RWPE2 (cell line): ENCODE measurements around the gene OR6N2.

ENCODE experiments used
- ATAC-seq: fragments of 200-7000 bp; cut with Tn5 transposase; 3 replicates; pipeline ENCODE4 v1.9.1; 2021; ENCODE audit warnings: low read depth
- DNase-seq: peaks from one replicate; pipeline ENCODE4 v3.0.0-alpha.2; 2020; ENCODE audit warnings: low spot score
- H3K27ac ChIP-seq: fragments of 450-650 bp; 2 replicates; pipeline ENCODE4 v1.5.1; 2017; ENCODE audit warnings: mild to moderate bottlenecking; ENCODE audit not compliant: poor library complexity, severe bottlenecking
- H3K27me3 ChIP-seq: fragments of 250-450 bp; sonication (Bioruptor Pico); 2 replicates; pipeline ENCODE4 v1.5.1; 2021; ENCODE audit warnings: mild to moderate bottlenecking, moderate library complexity; ENCODE audit not compliant: insufficient read depth, poor library complexity, severe bottlenecking
- H3K36me3 ChIP-seq: fragments of 250-450 bp; sonication (Bioruptor Pico); 2 replicates; pipeline ENCODE4 v1.5.1; 2020; ENCODE audit warnings: low read depth, mild to moderate bottlenecking, moderate library complexity
- H3K4me1 ChIP-seq: fragments of 250-450 bp; sonication (Bioruptor Pico); 2 replicates; pipeline ENCODE4 v1.5.1; 2021; ENCODE audit warnings: mild to moderate bottlenecking, moderate library complexity; ENCODE audit not compliant: insufficient read depth, poor library complexity, severe bottlenecking
- H3K4me3 ChIP-seq: fragments of 250-450 bp; sonication (Bioruptor Pico); 2 replicates; pipeline ENCODE4 v1.5.1; 2021; ENCODE audit warnings: mild to moderate bottlenecking, moderate library complexity; ENCODE audit not compliant: severe bottlenecking
- H3K9me3 ChIP-seq: fragments of 250-450 bp; sonication (Bioruptor Pico); 2 replicates; pipeline ENCODE4 v1.5.1; 2021; ENCODE audit warnings: mild to moderate bottlenecking, moderate library complexity; ENCODE audit not compliant: severe bottlenecking
- CTCF ChIP-seq: fragments of 450-650 bp; IDR thresholded peaks from one replicate; pipeline ENCODE4 v1.5.1; 2017; ENCODE audit warnings: mild to moderate bottlenecking, moderate library complexity; ENCODE audit not compliant: poor library complexity, severe bottlenecking

The OR6N2 gene

GRCh38 chr1:158793604-158794003, 12.6 kb upstream of the OR6N2 start:
- Histone ChIP-seq H3K36me3 (no peaks in the 10 kb centered on the region), H3K27ac (no peak overlapping the region), H3K27me3 (peaks cover 5% of the 10 kb centered on the region), H3K4me1 (no peaks in the 10 kb centered on the region), H3K4me3 (no peak overlapping the region), H3K9me3 (no peaks in the 10 kb centered on the region)
- no peak for DNase-seq
- no peak for ATAC-seq
- TF ChIP-seq CTCF: no peak

DNA sequence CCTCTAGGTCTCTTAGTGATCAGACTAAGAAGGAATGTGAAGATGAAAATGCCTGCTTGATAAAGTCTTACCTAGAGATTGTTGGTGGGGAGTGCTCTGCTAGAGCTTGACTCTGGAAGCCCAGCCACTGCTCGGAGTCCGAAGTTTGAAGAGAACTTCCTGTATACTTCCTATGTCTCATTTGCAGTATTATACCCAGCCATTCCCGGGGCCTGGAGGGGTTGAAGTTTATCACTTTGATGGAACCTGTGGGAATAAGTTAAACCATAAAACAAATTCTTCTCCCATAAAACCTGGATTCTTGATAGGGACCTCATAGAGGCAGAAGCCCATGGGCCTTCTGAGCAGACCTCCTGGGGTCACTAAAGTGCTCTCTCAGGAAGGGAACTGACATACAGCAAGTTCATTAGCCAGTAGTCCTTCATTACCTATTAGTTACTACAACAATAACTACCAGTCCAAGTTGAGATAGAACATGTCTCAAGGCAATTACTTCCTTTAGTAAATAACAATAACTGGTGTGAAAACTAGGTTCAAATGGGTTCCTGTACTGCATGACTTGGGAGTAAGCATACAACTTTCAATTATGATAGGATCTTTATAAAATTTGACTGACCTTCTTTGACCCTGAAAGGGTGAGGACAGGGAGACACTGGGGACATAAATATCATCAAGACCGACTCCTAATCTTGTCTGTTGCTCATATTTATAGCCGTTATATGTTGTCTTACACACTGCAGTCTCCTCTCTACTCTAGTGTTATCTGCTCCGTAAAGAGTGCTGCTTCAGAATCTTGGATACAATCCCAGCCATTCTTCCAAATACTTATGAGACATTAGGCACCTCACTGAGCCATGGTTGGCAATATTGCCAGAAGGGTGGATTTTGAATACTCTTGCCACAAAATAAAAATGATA, 8.8 kb downstream of the OR6N2 start, which contains the start of gene OR6N1:
Gene OR6N1 (minus strand): TSS at position 246 of the 917 bp plus-strand sequence. CDS start 5,513 bp downstream, outside the sequence.
- DNase-seq (no peak), ATAC-seq (no peak)
- H3K36me3 ChIP-seq: no peaks in the 10 kb centered on the region
- TF ChIP-seq CTCF: no peak
- no peaks in the 10 kb centered on the region for H3K9me3 ChIP-seq
- no peak within 1 kb of the TSS for H3K27ac ChIP-seq
- peaks cover 3% of the 10 kb centered on the region for H3K27me3 ChIP-seq
- no peaks in the 10 kb centered on the region for H3K4me1 ChIP-seq
- no peak within 1 kb of the TSS for H3K4me3 ChIP-seq

DNA sequence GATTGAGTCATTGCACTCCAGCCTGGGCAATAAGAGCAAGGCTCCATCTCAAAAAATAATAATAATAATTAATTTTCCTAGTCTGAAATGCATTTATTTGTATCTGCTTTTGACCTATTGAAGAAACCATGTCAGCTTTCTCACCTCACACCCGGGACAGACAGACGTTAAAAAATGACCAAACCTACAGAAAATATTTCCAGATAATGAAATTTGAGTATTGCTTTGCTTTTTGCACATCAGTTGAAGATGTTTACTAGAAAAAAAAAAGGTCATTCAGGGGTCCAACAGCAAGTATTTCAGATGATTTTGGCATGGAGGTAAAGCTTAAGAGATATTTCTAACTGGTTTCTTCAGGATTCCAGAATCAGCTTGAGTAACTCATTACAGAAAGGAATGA, 26.6 kb downstream of the OR6N2 start, which contains the start of gene OR6K6:
Gene OR6K6 (plus strand): TSS at position 301 of the 400 bp plus-strand sequence. CDS start 168 bp downstream, outside the sequence.
- H3K4me3 ChIP-seq: no peak within 1 kb of the TSS
- no peaks in the 10 kb centered on the region for H3K9me3 ChIP-seq
- H3K27me3 ChIP-seq: peaks cover 6% of the 10 kb centered on the region
- no peak within 1 kb of the TSS for H3K27ac ChIP-seq
- no peaks in the 10 kb centered on the region for H3K4me1 ChIP-seq
- ATAC-seq: no peak
- no peaks in the 10 kb centered on the region for H3K36me3 ChIP-seq
- DNase-seq: no peak
- TF ChIP-seq CTCF: no peak

DNA sequence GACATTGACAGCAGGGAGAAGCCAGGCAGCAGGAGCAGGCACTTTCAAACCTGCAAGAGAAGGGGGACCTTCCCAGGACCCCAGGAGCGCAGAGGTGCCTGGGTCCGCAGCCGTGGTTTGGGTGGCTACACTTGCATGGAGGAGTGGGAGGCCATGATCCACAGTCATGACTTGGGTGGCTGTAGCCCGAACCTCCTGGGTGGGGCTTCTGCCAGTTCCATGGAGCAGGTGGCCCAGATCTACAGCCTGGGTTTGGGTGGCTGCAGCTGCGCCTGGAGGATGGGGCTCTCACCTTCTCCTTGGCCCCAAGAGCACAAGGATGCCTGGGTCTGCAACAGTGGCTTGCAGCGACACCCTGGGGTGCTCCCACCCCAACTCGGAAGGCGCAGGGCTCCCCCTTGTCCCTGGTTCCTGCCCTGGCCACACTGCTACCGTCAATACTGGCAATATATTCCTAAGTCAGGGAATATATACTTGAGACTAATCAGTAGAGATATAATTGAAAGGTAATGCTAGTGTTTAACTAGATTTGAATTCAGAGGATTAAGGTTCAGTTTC, 28.8 kb downstream of the OR6N2 start:
- H3K36me3 ChIP-seq: no peaks in the 10 kb centered on the region

More for the DNA sequence above, 28.8 kb downstream of the OR6N2 start:
- Histone ChIP-seq H3K4me1 (no peaks in the 10 kb centered on the region), H3K9me3 (no peaks in the 10 kb centered on the region), H3K4me3 (no peak overlapping the region), H3K27me3 (peaks cover 6% of the 10 kb centered on the region), H3K27ac (no peak overlapping the region)
- TF ChIP-seq CTCF: no peak
- ATAC-seq (no peak), DNase-seq (no peak)
